H1 (cell line): ENCODE data around the gene TSHR. TPM values are rescaled to one million over a fixed set of nuclear protein-coding genes. Genes with fewer than 3 reads are reported as not detected.

Experiments
- CTCF ChIA-PET: fragments of 300-600 bp; sonication (Branson Sonifier 250); formaldehyde crosslinking; loops from one replicate; lab custom pipeline; 2021; ENCODE audit not compliant: partially characterized antibody; lab: Charles Lee
- POLR2A ChIA-PET: fragments of 300-600 bp; sonication (Branson Sonifier 250); formaldehyde crosslinking; loops from one replicate; lab custom pipeline; 2021; ENCODE audit warnings: inconsistent platforms; ENCODE audit not compliant: partially characterized antibody; lab: Charles Lee
- DNase-seq, 2 experiments: peaks; one replicate each; pipeline versions ENCODE4 v3.0.0 to v3.0.0-alpha.2; 2010 to 2022; ENCODE audit warnings: low spot score in 2 of 2, low read depth in 1 of 2, mixed read lengths in 1 of 2
- FAIRE-seq: peaks from 2 replicates; lab custom pipeline; 2011; peaks lifted over from hg19 to GRCh38; lab: Jason Lieb, UNC
- H2AFZ ChIP-seq: 2 replicates; pipeline ENCODE4 v1.8.1; 2012; ENCODE audit warnings: low read length, inconsistent platforms
- H2AK5ac ChIP-seq: 2 replicates; pipeline ENCODE4 v1.6.1; 2013; ENCODE audit warnings: low read depth, low read length
- H2BK120ac ChIP-seq: replicated peaks from 2 replicates; pipeline ENCODE3; 2013; ENCODE audit warnings: low read depth, low read length, inconsistent platforms
- H2BK12ac ChIP-seq: 2 replicates; pipeline ENCODE4 v1.6.1; 2013; ENCODE audit warnings: low read depth, low read length
- H2BK15ac ChIP-seq: 2 replicates; pipeline ENCODE4 v1.6.1; 2013; ENCODE audit warnings: low read length
- H2BK20ac ChIP-seq: 2 replicates; pipeline ENCODE4 v1.6.1; 2013; ENCODE audit warnings: low read length
- H2BK5ac ChIP-seq: 2 replicates; pipeline ENCODE4 v1.6.1; 2013; ENCODE audit warnings: low read depth, low read length
- H3K14ac ChIP-seq: 2 replicates; pipeline ENCODE4 v1.6.1; 2013; ENCODE audit warnings: inconsistent platforms; ENCODE audit not compliant: insufficient read length
- H3K18ac ChIP-seq: 2 replicates; pipeline ENCODE4 v1.6.1; 2013; ENCODE audit warnings: low read length; ENCODE audit errors: extremely low read depth
- H3K23ac ChIP-seq: 2 replicates; pipeline ENCODE4 v1.6.1; 2013; ENCODE audit warnings: inconsistent platforms; ENCODE audit not compliant: insufficient read length
- H3K23me2 ChIP-seq: 2 replicates; pipeline ENCODE4 v1.6.1; 2013; ENCODE audit warnings: low read depth, low read length
- H3K27ac ChIP-seq: 2 replicates; pipeline ENCODE4 v1.6.1; 2011; ENCODE audit warnings: low read depth, low read length, inconsistent platforms
- H3K27me3 ChIP-seq, 4 experiments: replicated peaks in 1 of 4; 1 replicate in 1 of 4; 2 replicates in 3 of 4; pipeline versions ENCODE4 v1.6.1 to v1.8.1; 2011 to 2013; ENCODE audit warnings: low read length in 3 of 4, mild to moderate bottlenecking in 3 of 4, inconsistent platforms in 2 of 4, mixed read lengths in 2 of 4, moderate library complexity in 1 of 4; ENCODE audit not compliant: control insufficient read depth in 3 of 4, insufficient read depth in 3 of 4; ENCODE audit errors: extremely low read depth in 1 of 4
- H3K36me3 ChIP-seq, 4 experiments: 2 replicates each; pipeline versions ENCODE4 v1.6.1 to v1.8.1; 2011 to 2013; ENCODE audit warnings: mild to moderate bottlenecking in 4 of 4, low read length in 3 of 4, moderate library complexity in 2 of 4, control low read depth in 1 of 4, inconsistent platforms in 1 of 4; ENCODE audit not compliant: insufficient read depth in 4 of 4, control insufficient read depth in 2 of 4
- H3K4ac ChIP-seq: replicated peaks from 2 replicates; pipeline ENCODE3; 2013; ENCODE audit warnings: low read length, low read depth, mixed read lengths, inconsistent platforms; ENCODE audit not compliant: insufficient read length
- H3K4me1 ChIP-seq, 4 experiments: replicated peaks in 1 of 4; 1 replicate in 1 of 4; 2 replicates in 3 of 4; pipeline versions ENCODE4 v1.6.1 to v1.8.1; 2011 to 2013; ENCODE audit warnings: low read length in 3 of 4, inconsistent platforms in 2 of 4, mixed read lengths in 1 of 4; ENCODE audit not compliant: insufficient read depth in 4 of 4, control insufficient read depth in 3 of 4
- H3K4me2 ChIP-seq, 2 experiments: 2 replicates each; pipeline versions ENCODE4 v1.6.1 to v1.8.1; 2011 to 2013; ENCODE audit warnings: low read depth in 2 of 2, low read length in 2 of 2, control low read depth in 1 of 2, inconsistent platforms in 1 of 2, mild to moderate bottlenecking in 1 of 2; ENCODE audit not compliant: insufficient read depth in 1 of 2
- H3K4me3 ChIP-seq, 4 experiments: fragments of 200-600, 300-600 bp in 1 of 4; sonication (generic), shearing (Covaris generic), sonication (Bioruptor Twin) in 1 of 4; 2 replicates each; pipeline versions ENCODE4 v1.5.1 to v1.8.1; 2011 to 2016; ENCODE audit warnings: low read length in 4 of 4, low read depth in 3 of 4, control low read depth in 2 of 4, inconsistent platforms in 2 of 4, mild to moderate bottlenecking in 2 of 4, mixed read lengths in 1 of 4, moderate library complexity in 1 of 4; ENCODE audit not compliant: insufficient read depth in 2 of 4; ENCODE audit errors: extremely low read depth in 1 of 4
- H3K56ac ChIP-seq: replicated peaks from 2 replicates; pipeline ENCODE3; 2013; ENCODE audit warnings: low read depth, mild to moderate bottlenecking, mixed read lengths, low read length, inconsistent platforms; ENCODE audit not compliant: insufficient read length
- H3K79me1 ChIP-seq: 2 replicates; pipeline ENCODE4 v1.6.1; 2013; ENCODE audit warnings: low read depth, low read length, control low read depth
- H3K79me2 ChIP-seq, 2 experiments: 2 replicates each; pipeline versions ENCODE4 v1.6.1 to v1.8.1; 2012 to 2013; ENCODE audit warnings: low read length in 2 of 2, mild to moderate bottlenecking in 2 of 2, inconsistent platforms in 1 of 2; ENCODE audit not compliant: insufficient read depth in 2 of 2, control insufficient read depth in 1 of 2
- H3K9ac ChIP-seq, 4 experiments: replicated peaks in 1 of 4; 1 replicate in 1 of 4; 2 replicates in 3 of 4; pipeline versions ENCODE4 v1.6.1 to v1.8.1; 2011 to 2013; ENCODE audit warnings: low read depth in 3 of 4, low read length in 3 of 4, control low read depth in 2 of 4, mild to moderate bottlenecking in 2 of 4, moderate library complexity in 2 of 4, inconsistent platforms in 1 of 4; ENCODE audit errors: extremely low read depth in 1 of 4
- H3K9me3 ChIP-seq, 2 experiments: 2 replicates each; pipeline versions ENCODE4 v1.6.1 to v1.8.1; 2012 to 2013; ENCODE audit warnings: mild to moderate bottlenecking in 2 of 2, moderate library complexity in 2 of 2, control low read depth in 1 of 2, inconsistent platforms in 1 of 2, low read depth in 1 of 2, low read length in 1 of 2, mixed read lengths in 1 of 2; ENCODE audit not compliant: insufficient read depth in 2 of 2
- H4K20me1 ChIP-seq, 2 experiments: replicated peaks in 1 of 2; 2 replicates each; pipeline versions ENCODE3 to v1.8.1; 2011 to 2013; ENCODE audit warnings: inconsistent platforms in 2 of 2, low read length in 2 of 2, mild to moderate bottlenecking in 1 of 2; ENCODE audit not compliant: insufficient read depth in 2 of 2, control insufficient read depth in 1 of 2
- H4K5ac ChIP-seq: 2 replicates; pipeline ENCODE4 v1.6.1; 2013; ENCODE audit warnings: low read length, low read depth, mixed read lengths, inconsistent platforms; ENCODE audit not compliant: insufficient read length
- H4K8ac ChIP-seq: 2 replicates; pipeline ENCODE4 v1.8.0; 2013; ENCODE audit warnings: mild to moderate bottlenecking, moderate library complexity, low read length, inconsistent platforms; ENCODE audit not compliant: insufficient read depth; ENCODE audit errors: extremely low read depth
- H4K91ac ChIP-seq: replicated peaks from 2 replicates; pipeline ENCODE3; 2013; ENCODE audit warnings: low read length, mixed read lengths, inconsistent platforms; ENCODE audit not compliant: insufficient read length
- BRCA1 ChIP-seq: IDR thresholded peaks from 2 replicates; pipeline ENCODE4 v1.6.1; 2012; ENCODE audit warnings: low read depth, low read length, improper control_type of control experiment
- CEBPB ChIP-seq: IDR thresholded peaks from 2 replicates; pipeline ENCODE4 v1.6.1; 2012; ENCODE audit warnings: low read depth, low read length
- CTBP2 ChIP-seq: IDR thresholded peaks from 2 replicates; pipeline ENCODE4 v1.7.0; 2011; ENCODE audit warnings: borderline replicate concordance, mild to moderate bottlenecking, moderate library complexity, mixed read lengths, low read length; ENCODE audit not compliant: insufficient read depth, insufficient read length
- FOSL1 ChIP-seq: IDR thresholded peaks from 2 replicates; pipeline ENCODE4 v1.6.1; 2011; ENCODE audit warnings: mild to moderate bottlenecking, low read depth, low read length, moderate library complexity; ENCODE audit not compliant: insufficient read depth
- HDAC6 ChIP-seq: IDR thresholded peaks from one replicate; pipeline ENCODE4 v1.7.1; 2012; ENCODE audit warnings: low read depth, mild to moderate bottlenecking, inconsistent platforms, low read length, moderate library complexity
- POLR2A ChIP-seq, 2 experiments: IDR thresholded peaks; 1 replicate in 1 of 2; 2 replicates in 1 of 2; pipeline ENCODE4 v1.6.1; 2011; ENCODE audit warnings: low read depth in 2 of 2, low read length in 2 of 2, mild to moderate bottlenecking in 2 of 2; ENCODE audit errors: control extremely low read depth in 1 of 2
- SIRT6 ChIP-seq: IDR thresholded peaks from one replicate; pipeline ENCODE4 v1.7.1; 2012; ENCODE audit warnings: low read length, inconsistent platforms
- SP1 ChIP-seq: IDR thresholded peaks from 2 replicates; pipeline ENCODE4 v1.6.1; 2011; ENCODE audit warnings: low read depth, low read length
- YY1 ChIP-seq: IDR thresholded peaks from 2 replicates; pipeline ENCODE4 v1.6.1; 2011; ENCODE audit warnings: low read depth, mild to moderate bottlenecking, low read length
- WGBS, 2 experiments: shearing (Covaris generic) in 1 of 2; methylation state at CpG; one replicate each; pipeline versions ENCODE4 v1.1.6 to v1.1.7; 2013 to 2015; ENCODE audit warnings: low lambda C conversion rate in 2 of 2, mixed read lengths in 2 of 2, inconsistent platforms in 1 of 2, low coverage in 1 of 2, missing lambda C conversion rate in 1 of 2; ENCODE audit not compliant: insufficient replicate concordance in 2 of 2, insufficient coverage in 1 of 2, insufficient read length in 1 of 2; ENCODE audit errors: extremely low coverage in 1 of 2, missing lambda C conversion rate in 1 of 2; 5-methylcytosine and 5-hydroxymethylcytosine counted together
- polyA plus RNA-seq, 7 experiments: library from polyadenylated mRNA; depleted of rRNA in 3 of 7; stranded (reverse) in 5 of 7; unstranded in 2 of 7; fragments of >200 nt in 5 of 7; fragments of 200-250 nt in 2 of 7; gene quantifications; 1 replicate in 5 of 7; 2 replicates in 1 of 7; 4 replicates in 1 of 7; pipeline versions ENCODE4 v1.2.1 to v1.2.3, GENCODE V29; 2011 to 2013; ENCODE audit warnings: missing spikeins in 2 of 7, mixed read lengths in 2 of 7
- total RNA-seq: library from RNA; stranded (reverse); fragmentation: NEBNext Ultra II Directional; extraction: Animal tissue kit (Norgen Biotek cat#: 25700); gene quantifications from 2 replicates; pipeline ENCODE4 v1.2.1, GENCODE V29; 2021

The TSHR gene
- total and polyA plus RNA-seq, 2 of the 8 experiments (the other 6 are each of a cell fraction or from before 2014, with no cell fraction given) = 0.27 TPM; not detected in 1

- Histone ChIP-seq H3K36me3 (no peaks in the 10 kb centered on the region), H3K4me3 (no peak overlapping the region), H2BK12ac (no peak overlapping the region), H3K23ac (no peak overlapping the region), H2BK15ac (no peak overlapping the region), H3K14ac (no peak overlapping the region), H4K91ac (no peak overlapping the region), H3K23me2 (no peaks in the 10 kb centered on the region), H3K27me3 (no peaks in the 10 kb centered on the region), H2AK5ac (no peak overlapping the region), H3K4me1 (no peaks in the 10 kb centered on the region), H3K79me2 (no peaks in the 10 kb centered on the region), H2AFZ (peak overlapping the region; percentile 16; the same call in 1 of the 2 replicates), H4K20me1 (peaks cover 0 to 1% of the 10 kb centered on the region in 2 experiments), H3K79me1 (no peaks in the 10 kb centered on the region), H4K8ac (no peak overlapping the region), H2BK120ac (no peak overlapping the region), H3K4ac (no peak overlapping the region), H2BK5ac (no peak overlapping the region), H3K27ac (no peak overlapping the region), H4K5ac (no peak overlapping the region), H2BK20ac (no peak overlapping the region), H3K18ac (no peak overlapping the region), H3K9ac (no peak overlapping the region), H3K9me3 (no peaks in the 10 kb centered on the region), H3K56ac (no peak overlapping the region), H3K4me2 (no peak overlapping the region)
- POLR2A ChIA-PET = no interaction called here
- CTCF ChIA-PET = no interaction called here
- FAIRE-seq (no peak), DNase-seq (no peak)
- TF ChIP-seq CEBPB (no peak), POLR2A (IDR thresholded peaks at IDR 0.05; ENCODE audit: control extremely low read depth in 1 of 2, low read depth in 2 of 2, low read length in 2 of 2) (no peak), YY1 (no peak), CTBP2 (no peak), BRCA1 (no peak), SP1 (no peak), SIRT6 (no peak), FOSL1 (no peak), HDAC6 (no peak)
- 64% methylated on average over 5 of the region's 5 CpGs; no CpG with 5 or more reads in 1 of the 2 experiments for WGBS, 2 experiments
Observed at GRCh38 chr14:80965037-80965436, 9.6 kb downstream of the TSHR start.
